H9 (cell line): Measurements from ENCODE around the gene CKS1B. TPM values are rescaled to one million over a fixed set of nuclear protein-coding genes. Genes with fewer than 3 reads are reported as not detected.

Experiments
- DNase-seq: peaks from one replicate; pipeline ENCODE4 v3.0.0-alpha.2; 2017
- H2AFZ ChIP-seq: one replicate; pipeline ENCODE4 v1.6.1; 2013; ENCODE audit warnings: mild to moderate bottlenecking, low read length, control low read depth, moderate library complexity
- H2AK5ac ChIP-seq: 2 replicates; pipeline ENCODE4 v1.6.1; 2013; ENCODE audit warnings: low read length, control low read depth, mixed read lengths; ENCODE audit not compliant: insufficient read length
- H2BK120ac ChIP-seq: one replicate; pipeline ENCODE4 v1.6.1; 2013; ENCODE audit warnings: low read depth, mild to moderate bottlenecking, low read length, control low read depth, inconsistent platforms; ENCODE audit not compliant: poor library complexity, severe bottlenecking
- H2BK12ac ChIP-seq: 2 replicates; pipeline ENCODE4 v1.6.1; 2013; ENCODE audit warnings: low read length, control low read depth, mixed read lengths, low read depth; ENCODE audit not compliant: insufficient read length
- H2BK15ac ChIP-seq: 2 replicates; pipeline ENCODE4 v1.6.1; 2013; ENCODE audit warnings: low read depth, low read length, control low read depth
- H2BK20ac ChIP-seq: one replicate; pipeline ENCODE4 v1.6.1; 2013; ENCODE audit warnings: low read depth, mild to moderate bottlenecking, low read length, control low read depth, inconsistent platforms; ENCODE audit not compliant: poor library complexity, severe bottlenecking
- H2BK5ac ChIP-seq: 2 replicates; pipeline ENCODE4 v1.6.1; 2013; ENCODE audit warnings: low read length, control low read depth, mixed read lengths; ENCODE audit not compliant: insufficient read length
- H3K14ac ChIP-seq: 2 replicates; pipeline ENCODE4 v1.6.1; 2013; ENCODE audit warnings: low read length, control low read depth; ENCODE audit not compliant: insufficient read depth
- H3K18ac ChIP-seq: 2 replicates; pipeline ENCODE4 v1.6.1; 2013; ENCODE audit warnings: low read depth, mild to moderate bottlenecking, mixed read lengths, low read length, control low read depth; ENCODE audit not compliant: insufficient read length
- H3K23ac ChIP-seq: 2 replicates; pipeline ENCODE4 v1.6.1; 2013; ENCODE audit warnings: low read length, control low read depth, mixed read lengths, low read depth; ENCODE audit not compliant: insufficient read length
- H3K23me2 ChIP-seq: 2 replicates; pipeline ENCODE4 v1.6.1; 2013; ENCODE audit warnings: low read depth, mild to moderate bottlenecking, mixed read lengths, low read length, control low read depth; ENCODE audit not compliant: insufficient read length, poor library complexity, severe bottlenecking
- H3K27ac ChIP-seq: 2 replicates; pipeline ENCODE4 v1.5.1; 2013; ENCODE audit warnings: low read length, control low read depth, mixed read lengths, low read depth; ENCODE audit not compliant: insufficient read length
- H3K27me3 ChIP-seq: 2 replicates; pipeline ENCODE4 v1.6.1; 2013; ENCODE audit warnings: low read length, control low read depth, inconsistent platforms; ENCODE audit not compliant: insufficient read depth
- H3K4ac ChIP-seq: 2 replicates; pipeline ENCODE4 v1.6.1; 2013; ENCODE audit warnings: low read depth, mild to moderate bottlenecking, control low read depth, inconsistent platforms, low read length, moderate library complexity
- H3K4me1 ChIP-seq: 2 replicates; pipeline ENCODE4 v1.6.1; 2013; ENCODE audit warnings: low read length, control low read depth, inconsistent platforms; ENCODE audit not compliant: insufficient read depth
- H3K4me2 ChIP-seq: 2 replicates; pipeline ENCODE4 v1.6.1; 2013; ENCODE audit warnings: low read length, control low read depth, mixed read lengths; ENCODE audit not compliant: insufficient read length, insufficient read depth
- H3K56ac ChIP-seq: 2 replicates; pipeline ENCODE4 v1.6.1; 2013; ENCODE audit warnings: low read depth, mild to moderate bottlenecking, mixed read lengths, low read length, control low read depth; ENCODE audit not compliant: insufficient read length
- H3K79me1 ChIP-seq: 2 replicates; pipeline ENCODE4 v1.6.1; 2013; ENCODE audit warnings: low read depth, mild to moderate bottlenecking, moderate library complexity, low read length, control low read depth, inconsistent platforms; ENCODE audit not compliant: insufficient read depth, poor library complexity, severe bottlenecking
- H3K79me2 ChIP-seq: 2 replicates; pipeline ENCODE4 v1.6.1; 2013; ENCODE audit warnings: low read length, control low read depth, inconsistent platforms; ENCODE audit not compliant: insufficient read depth
- H3K9ac ChIP-seq: 2 replicates; pipeline ENCODE4 v1.6.1; 2013; ENCODE audit warnings: low read length, control low read depth, mixed read lengths; ENCODE audit not compliant: insufficient read length; ENCODE audit errors: extremely low read depth
- H3K9me3 ChIP-seq: one replicate; pipeline ENCODE4 v1.6.1; 2013; ENCODE audit warnings: low read depth, low read length, inconsistent platforms; ENCODE audit not compliant: control insufficient read depth
- H3T11ph ChIP-seq: one replicate; pipeline ENCODE4 v1.6.1; 2013; ENCODE audit warnings: mild to moderate bottlenecking, low read length, control low read depth, inconsistent platforms
- H4K20me1 ChIP-seq: one replicate; pipeline ENCODE4 v1.6.1; 2013; ENCODE audit not compliant: control insufficient read depth, insufficient read length, insufficient read depth
- H4K5ac ChIP-seq: 2 replicates; pipeline ENCODE4 v1.6.1; 2013; ENCODE audit warnings: low read depth, mild to moderate bottlenecking, mixed read lengths, low read length, control low read depth; ENCODE audit not compliant: insufficient read length
- H4K8ac ChIP-seq: replicated peaks from 2 replicates; pipeline ENCODE4 v1.6.1; 2013; ENCODE audit warnings: low read length, control low read depth, mixed read lengths, low read depth; ENCODE audit not compliant: insufficient read length
- H4K91ac ChIP-seq: 2 replicates; pipeline ENCODE4 v1.6.1; 2013; ENCODE audit warnings: low read depth, mild to moderate bottlenecking, moderate library complexity, mixed read lengths, low read length, control low read depth; ENCODE audit not compliant: insufficient read length
- H3K27ac Mint-ChIP-seq, 3 experiments: 2 replicates in 2 of 3; 3 replicates in 1 of 3; pipeline ENCODE4 v1.8.0; 2020 to 2021; ENCODE audit warnings: mixed read lengths in 3 of 3, mild to moderate bottlenecking in 1 of 3, moderate library complexity in 1 of 3
- H3K27me3 Mint-ChIP-seq: 2 replicates; pipeline ENCODE4 v1.8.0; 2021; ENCODE audit warnings: low read depth, mild to moderate bottlenecking, moderate library complexity, mixed read lengths
- H3K36me3 Mint-ChIP-seq, 3 experiments: 2 replicates in 2 of 3; 3 replicates in 1 of 3; pipeline ENCODE4 v1.8.0; 2020 to 2021; ENCODE audit warnings: low read depth in 3 of 3, mixed read lengths in 3 of 3; ENCODE audit not compliant: insufficient read depth in 1 of 3
- H3K4me1 Mint-ChIP-seq, 2 experiments: 2 replicates each; pipeline ENCODE4 v1.8.0; 2020; ENCODE audit warnings: mixed read lengths in 2 of 2
- H3K4me3 Mint-ChIP-seq, 2 experiments: 2 replicates in 1 of 2; 3 replicates in 1 of 2; pipeline ENCODE4 v1.8.0; 2020 to 2021; ENCODE audit warnings: mild to moderate bottlenecking in 2 of 2, mixed read lengths in 2 of 2, moderate library complexity in 1 of 2
- H3K9me3 Mint-ChIP-seq, 2 experiments: 2 replicates in 1 of 2; 3 replicates in 1 of 2; pipeline ENCODE4 v1.8.0; 2020; ENCODE audit warnings: mild to moderate bottlenecking in 2 of 2, mixed read lengths in 2 of 2, moderate library complexity in 1 of 2
- WGBS: extraction: QIAGEN DNeasy Blood & Tissue Kit; methylation state at CpG from one replicate; pipeline ENCODE4 v1.1.7; 2013; ENCODE audit warnings: missing lambda C conversion rate, low lambda C conversion rate, mixed read lengths; ENCODE audit not compliant: insufficient read length; ENCODE audit errors: extremely low coverage; 5-methylcytosine and 5-hydroxymethylcytosine counted together
- total RNA-seq: library from RNA; stranded (reverse); gene quantifications from 2 replicates; pipeline ENCODE4 v1.2.1, GENCODE V29; 2021
- TF ChIP-seq, protein P1 (sequence below): fragments of 200-600 bp; sonication (generic); conservative IDR thresholded peaks from 3 replicates; pipeline ENCODE4 v1.8.0; 2021; ENCODE audit warnings: antibody characterized with exemption, mild to moderate bottlenecking

CKS1B gene
- total RNA-seq, 1 experiment from 2014 or later = 279 TPM

DNA sequence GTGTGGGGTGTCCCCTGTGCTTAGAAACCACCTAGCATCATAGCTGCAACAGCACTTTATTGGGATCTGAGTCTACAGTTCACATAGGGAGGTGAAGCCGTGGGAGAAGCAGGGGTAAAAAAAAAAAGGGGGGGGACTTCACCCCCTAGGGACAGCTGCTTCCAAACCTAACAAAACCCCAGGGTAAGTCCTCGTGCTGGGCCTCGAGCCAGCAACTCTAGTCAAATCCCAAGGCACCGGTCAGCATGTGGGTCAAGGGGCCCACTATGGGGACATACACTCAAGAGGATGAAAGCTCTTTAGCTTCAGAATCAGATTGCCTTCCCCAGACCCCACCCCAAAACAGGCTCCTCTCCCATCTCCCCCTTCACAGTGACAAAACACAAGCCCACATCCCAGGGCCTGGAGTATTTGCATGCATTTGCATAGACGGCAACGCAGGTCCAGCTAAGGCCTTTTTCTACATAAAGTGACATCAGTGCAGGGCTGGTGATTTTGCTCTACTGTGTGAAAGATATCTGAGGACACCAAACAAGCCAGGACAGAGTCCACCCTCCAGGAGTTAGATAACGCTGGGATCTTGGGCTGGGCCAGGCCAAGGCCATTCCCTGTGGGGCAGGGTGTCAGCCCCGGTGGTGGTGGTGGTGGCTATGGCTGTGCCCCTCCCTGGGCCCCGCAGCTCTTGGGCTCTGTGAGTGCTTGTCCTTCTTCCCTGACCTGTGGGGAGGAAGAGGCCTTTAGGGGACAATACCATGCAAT is 29.9 kb upstream of the CKS1B start:
- no peak for DNase-seq
- Histone ChIP-seq H2AK5ac (no peak overlapping the region), H3K9me3 (no peaks in the 10 kb centered on the region), H3K23ac (no peak overlapping the region), H3K14ac (no peak overlapping the region), H3K4me1 (peaks cover 3% of the 10 kb centered on the region; the same call in 1 of the 2 replicates), H3T11ph (no peak overlapping the region), H4K5ac (no peak overlapping the region), H3K56ac (no peak overlapping the region), H4K91ac (no peak overlapping the region), H2BK120ac (no peak overlapping the region), H4K20me1 (no peaks in the 10 kb centered on the region), H3K27me3 (no peaks in the 10 kb centered on the region), H2BK5ac (no peak overlapping the region), H2AFZ (no peak overlapping the region), H2BK20ac (no peak overlapping the region), H3K18ac (no peak overlapping the region), H2BK15ac (no peak overlapping the region), H3K79me2 (no peaks in the 10 kb centered on the region), H2BK12ac (no peak overlapping the region), H3K23me2 (no peaks in the 10 kb centered on the region), H3K9ac (no peak overlapping the region), H3K4ac (no peak overlapping the region), H4K8ac (no peak overlapping the region), H3K4me2 (no peak overlapping the region), H3K79me1 (no peaks in the 10 kb centered on the region), H3K27ac (no peak overlapping the region)
- WGBS = no CpG with 5 or more reads among the region's 9 CpGs
- TF ChIP-seq, protein P1, sequence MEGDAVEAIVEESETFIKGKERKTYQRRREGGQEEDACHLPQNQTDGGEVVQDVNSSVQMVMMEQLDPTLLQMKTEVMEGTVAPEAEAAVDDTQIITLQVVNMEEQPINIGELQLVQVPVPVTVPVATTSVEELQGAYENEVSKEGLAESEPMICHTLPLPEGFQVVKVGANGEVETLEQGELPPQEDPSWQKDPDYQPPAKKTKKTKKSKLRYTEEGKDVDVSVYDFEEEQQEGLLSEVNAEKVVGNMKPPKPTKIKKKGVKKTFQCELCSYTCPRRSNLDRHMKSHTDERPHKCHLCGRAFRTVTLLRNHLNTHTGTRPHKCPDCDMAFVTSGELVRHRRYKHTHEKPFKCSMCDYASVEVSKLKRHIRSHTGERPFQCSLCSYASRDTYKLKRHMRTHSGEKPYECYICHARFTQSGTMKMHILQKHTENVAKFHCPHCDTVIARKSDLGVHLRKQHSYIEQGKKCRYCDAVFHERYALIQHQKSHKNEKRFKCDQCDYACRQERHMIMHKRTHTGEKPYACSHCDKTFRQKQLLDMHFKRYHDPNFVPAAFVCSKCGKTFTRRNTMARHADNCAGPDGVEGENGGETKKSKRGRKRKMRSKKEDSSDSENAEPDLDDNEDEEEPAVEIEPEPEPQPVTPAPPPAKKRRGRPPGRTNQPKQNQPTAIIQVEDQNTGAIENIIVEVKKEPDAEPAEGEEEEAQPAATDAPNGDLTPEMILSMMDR = no peak
- no peak overlapping the region; a peak in 1 of 5 replicates for H3K4me3 Mint-ChIP-seq
- H3K4me1 Mint-ChIP-seq = peaks cover 23% of the 10 kb centered on the region in 2 experiments
- H3K36me3 Mint-ChIP-seq = peaks cover 0 to 10% (median 5%) of the 10 kb centered on the region in 3 experiments; a peak in 5 of 7 replicates
- peak overlapping the region in 1 of 3 experiments; percentile 4; a peak in 2 of 7 replicates for H3K27ac Mint-ChIP-seq
- no peaks in the 10 kb centered on the region for H3K27me3 Mint-ChIP-seq
- no peaks in the 10 kb centered on the region for H3K9me3 Mint-ChIP-seq
